SK-N-MC (cell line): Measurements from ENCODE around the gene ADI1.

Experiments used
- DNase-seq: peaks from one replicate; pipeline ENCODE4 v3.0.0-alpha.2; 2011; ENCODE audit warnings: low read depth, low spot score
- H3K27ac ChIP-seq: fragments of 200-600 bp; sonication (generic); 2 replicates; pipeline ENCODE4 v1.5.1; 2016; ENCODE audit warnings: mixed run types
- H3K36me3 ChIP-seq: fragments of 200-600 bp; sonication (generic); 2 replicates; pipeline ENCODE4 v1.6.1; 2017; ENCODE audit warnings: antibody characterized with exemption, low read length, mixed read lengths; ENCODE audit not compliant: insufficient read depth
- H3K4me3 ChIP-seq: fragments of 200-600 bp; sonication (generic); 2 replicates; pipeline ENCODE4 v1.5.1; 2016
- H3K9ac ChIP-seq: fragments of 200-600 bp; sonication (generic); 2 replicates; pipeline ENCODE4 v1.8.0; 2017; ENCODE audit warnings: mixed run types, mixed read lengths; ENCODE audit not compliant: insufficient read length
- H3K9me3 ChIP-seq: fragments of 200-600 bp; sonication (generic); 2 replicates; pipeline ENCODE4 v1.6.1; 2017; ENCODE audit warnings: low read depth, mild to moderate bottlenecking, antibody characterized with exemption, low read length, moderate library complexity, mixed read lengths
- EZH2 ChIP-seq: fragments of 200-600 bp; sonication (generic); IDR thresholded peaks from one replicate; pipeline ENCODE4 v1.6.1; 2017; ENCODE audit warnings: antibody characterized with exemption
- FOXP2 ChIP-seq: optimal IDR thresholded peaks from 2 replicates; pipeline ENCODE3; 2011; ENCODE audit warnings: mild to moderate bottlenecking, moderate library complexity; ENCODE audit not compliant: insufficient read depth; ENCODE audit errors: extremely low read length, control extremely low read depth
- POLR2AphosphoS5 ChIP-seq: IDR thresholded peaks from 2 replicates; pipeline ENCODE4 v1.6.1; 2012; ENCODE audit warnings: mild to moderate bottlenecking, low read depth, low read length, borderline replicate concordance

The ADI1 gene

DNA sequence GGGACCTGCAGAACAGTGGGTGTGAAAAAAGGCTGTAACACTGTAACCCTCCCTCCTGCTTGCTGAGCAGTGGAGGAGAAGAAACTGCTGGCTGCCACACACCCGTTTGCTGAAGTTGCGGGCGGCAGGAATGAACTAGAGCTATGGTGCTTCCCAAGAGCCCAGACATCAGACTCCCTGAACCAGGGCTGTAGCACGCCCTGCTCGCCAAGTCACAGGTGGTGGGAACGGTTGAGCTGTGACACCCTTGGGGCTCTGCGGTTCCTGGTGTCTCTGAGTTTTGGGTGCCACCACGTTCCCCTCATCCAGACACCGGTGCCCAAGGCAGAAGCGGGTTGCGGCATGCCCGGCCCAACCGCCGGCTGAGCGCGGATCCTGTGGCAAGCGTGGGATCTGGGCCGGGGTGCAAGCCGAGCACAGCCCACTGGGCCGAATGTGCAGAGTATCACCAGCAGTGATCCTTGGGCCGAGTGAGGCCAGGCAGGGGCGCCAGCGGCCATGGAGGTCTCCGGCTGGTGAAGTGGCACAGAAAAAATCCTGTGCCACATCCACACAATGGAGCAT is 15.0 kb upstream of the ADI1 start:
- Histone ChIP-seq H3K9me3 (no peaks in the 10 kb centered on the region), H3K36me3 (0 out of 2 replicates have a peak, but pooled peaks cover under 1% of the 10 kb centered on the region), H3K4me3 (no peak overlapping the region), H3K9ac (no peak overlapping the region), H3K27ac (no peak overlapping the region)
- no peak for DNase-seq
- TF ChIP-seq POLR2AphosphoS5 (no peak), FOXP2 (no peak), EZH2 (no peak)

DNA sequence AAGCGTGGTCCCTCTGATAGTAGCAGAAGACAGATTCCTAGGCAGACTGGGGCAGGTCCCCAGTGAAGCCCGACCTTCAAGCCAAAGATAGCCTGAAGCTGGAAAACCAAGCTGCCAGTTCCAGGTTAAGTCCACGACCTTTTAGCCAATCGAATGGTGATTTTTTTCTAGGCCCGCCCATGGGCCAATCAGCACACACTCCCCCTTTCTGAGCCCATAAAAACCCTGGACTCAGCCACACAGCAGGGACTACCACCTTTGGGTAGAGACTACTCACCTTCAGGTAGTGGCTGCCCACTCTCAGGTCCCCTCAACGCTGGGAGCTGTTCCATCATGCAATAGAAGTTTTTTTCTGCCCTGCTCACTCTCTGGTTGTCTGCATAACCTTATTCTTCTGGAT is 14.5 kb upstream of the ADI1 start:
- Histone ChIP-seq H3K36me3 (no peaks in the 10 kb centered on the region), H3K9ac (no peak overlapping the region), H3K27ac (no peak overlapping the region), H3K4me3 (no peak overlapping the region), H3K9me3 (no peaks in the 10 kb centered on the region)
- TF ChIP-seq EZH2, result no peak
- no peak for TF ChIP-seq POLR2AphosphoS5
- no peak for TF ChIP-seq FOXP2
- DNase-seq, result no peak

DNA sequence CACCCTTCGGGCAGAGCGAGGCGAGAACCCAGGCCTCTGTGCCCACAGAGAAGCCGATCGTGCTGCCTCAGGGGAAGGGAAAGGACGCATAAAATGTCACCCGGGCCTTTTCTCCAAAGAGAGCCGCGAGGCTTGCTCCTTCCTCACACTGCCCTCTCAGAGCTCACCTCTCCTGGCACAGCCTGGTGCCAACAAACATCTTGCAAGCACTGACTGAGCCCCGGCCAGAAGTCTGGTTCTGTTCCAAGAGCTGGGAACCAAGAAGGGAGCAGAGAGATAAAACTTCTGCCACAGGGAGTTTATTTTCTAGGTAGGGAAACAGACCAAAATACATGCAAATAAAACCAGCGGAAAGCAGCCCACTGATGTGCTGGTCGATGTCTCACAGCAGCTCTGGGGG is 13.6 kb upstream of the ADI1 start:
- Histone ChIP-seq H3K36me3 (no peaks in the 10 kb centered on the region), H3K4me3 (no peak overlapping the region), H3K9ac (no peak overlapping the region), H3K9me3 (no peaks in the 10 kb centered on the region), H3K27ac (no peak overlapping the region)
- no peak for TF ChIP-seq POLR2AphosphoS5
- no peak for TF ChIP-seq FOXP2
- TF ChIP-seq EZH2, result no peak
- DNase-seq, result no peak

DNA sequence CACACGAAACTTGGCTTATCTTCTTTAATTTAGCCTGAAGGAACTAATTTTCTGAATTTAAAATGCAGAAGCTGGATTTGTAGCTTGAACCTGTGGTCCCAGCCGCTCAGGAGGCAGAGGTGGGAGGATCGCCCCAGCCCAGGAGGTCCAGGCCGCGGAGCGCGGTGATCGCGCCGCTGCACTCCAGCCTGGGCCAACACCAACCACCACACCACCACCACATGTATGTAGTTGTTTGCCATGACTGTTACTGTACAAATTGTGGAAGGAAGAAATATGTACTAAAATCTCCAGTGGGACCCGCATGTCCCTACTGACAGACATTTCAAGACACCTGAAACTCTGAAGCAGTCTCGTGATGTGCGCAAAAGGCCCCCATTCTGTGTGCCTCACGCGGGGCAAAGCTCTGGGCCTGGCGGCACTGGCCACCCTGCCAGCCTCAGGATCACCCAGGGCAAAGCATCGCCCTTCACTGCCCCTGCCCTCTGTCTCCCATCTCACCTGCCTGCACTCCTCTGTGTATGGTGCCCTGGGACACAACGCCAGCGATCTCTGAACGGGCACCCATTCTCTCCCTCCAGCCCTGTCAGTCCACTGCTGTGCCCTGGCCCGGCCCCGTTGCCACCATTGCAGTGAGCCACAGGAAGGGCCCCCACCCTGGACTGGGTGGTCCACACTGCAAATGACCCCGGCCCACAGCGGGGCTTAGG is 10.1 kb upstream of the ADI1 start:
- Histone ChIP-seq H3K9me3 (no peaks in the 10 kb centered on the region), H3K36me3 (no peaks in the 10 kb centered on the region), H3K9ac (no peak overlapping the region), H3K4me3 (no peak overlapping the region), H3K27ac (no peak overlapping the region)
- no peak for DNase-seq
- TF ChIP-seq POLR2AphosphoS5 (no peak), FOXP2 (no peak), EZH2 (no peak)

DNA sequence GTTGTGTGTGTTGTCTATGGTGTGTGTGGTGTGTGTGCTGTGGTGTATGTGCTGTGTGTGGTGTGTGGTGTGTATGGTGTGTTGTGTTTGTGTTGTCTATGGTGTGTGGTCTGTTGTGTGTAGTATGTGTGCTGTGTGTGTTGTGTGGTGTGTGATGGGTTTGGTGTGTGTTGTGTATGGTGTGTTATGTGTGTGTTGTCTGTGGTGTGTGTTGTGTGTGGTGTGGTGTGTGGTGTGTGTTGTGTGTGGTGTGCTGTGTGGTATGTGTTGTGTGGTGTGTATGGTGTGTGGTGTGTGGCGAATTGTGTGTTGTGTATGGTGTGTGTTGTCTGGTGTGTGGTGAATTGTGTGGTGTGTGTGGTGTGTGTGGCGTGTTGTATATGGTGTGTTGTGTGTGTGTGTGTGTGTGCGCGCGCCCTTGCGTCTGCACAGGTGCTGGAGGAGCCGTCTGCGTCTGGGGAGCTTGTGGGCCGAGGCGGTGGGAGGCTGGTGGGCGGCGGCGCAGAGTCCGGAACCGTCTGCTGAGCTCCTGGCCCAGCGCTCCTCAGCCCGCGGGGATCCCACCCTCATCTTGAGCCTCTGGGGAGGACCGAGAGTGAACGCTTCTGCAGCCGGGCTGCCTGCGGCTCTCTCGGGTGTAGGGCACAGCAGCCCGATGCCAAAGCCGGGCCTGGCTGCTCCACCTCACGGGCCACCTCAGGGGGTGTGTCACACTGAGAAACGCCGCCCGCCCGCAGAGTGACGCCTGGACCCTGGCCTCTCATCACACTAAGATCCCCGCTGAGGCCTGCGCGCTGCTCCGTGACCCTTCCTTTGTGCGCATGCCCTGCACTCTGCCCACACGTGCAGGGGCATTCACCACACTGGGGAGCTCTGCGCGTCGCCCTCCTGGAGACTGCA is 8.8 kb upstream of the ADI1 start:
- Histone ChIP-seq H3K36me3 (no peaks in the 10 kb centered on the region), H3K4me3 (no peak overlapping the region), H3K9me3 (no peaks in the 10 kb centered on the region), H3K27ac (no peak overlapping the region), H3K9ac (no peak overlapping the region)
- no peak for TF ChIP-seq EZH2
- no peak for TF ChIP-seq FOXP2
- DNase-seq, result no peak

DNA sequence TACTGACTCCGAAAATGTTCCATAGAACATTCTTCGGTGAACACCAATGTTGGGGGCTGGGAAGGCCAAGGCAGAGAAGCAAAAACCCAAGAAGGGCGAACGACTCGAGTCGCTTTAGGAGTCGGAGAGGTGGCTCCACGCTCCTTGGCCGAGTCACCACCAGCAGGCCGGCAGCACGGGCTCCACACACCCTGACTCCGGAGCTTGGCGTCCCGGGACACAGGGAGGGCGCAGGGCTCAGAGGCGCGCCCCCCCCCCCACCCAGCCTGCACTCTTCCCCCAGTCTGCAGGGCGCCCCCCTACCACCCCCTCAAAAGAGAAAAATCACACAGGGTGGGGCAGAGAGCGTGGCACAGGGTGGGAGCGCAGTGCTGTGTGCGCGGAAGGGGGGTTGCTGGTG is 7.5 kb upstream of the ADI1 start:
- no peak overlapping the region for H3K4me3 ChIP-seq
- no peak for TF ChIP-seq EZH2
- TF ChIP-seq FOXP2, result no peak
- TF ChIP-seq POLR2AphosphoS5, result no peak
- DNase-seq, result no peak
- H3K9ac ChIP-seq, result no peak overlapping the region
- no peak overlapping the region for H3K27ac ChIP-seq
- H3K36me3 ChIP-seq, result no peaks in the 10 kb centered on the region
- H3K9me3 ChIP-seq, result no peaks in the 10 kb centered on the region

DNA sequence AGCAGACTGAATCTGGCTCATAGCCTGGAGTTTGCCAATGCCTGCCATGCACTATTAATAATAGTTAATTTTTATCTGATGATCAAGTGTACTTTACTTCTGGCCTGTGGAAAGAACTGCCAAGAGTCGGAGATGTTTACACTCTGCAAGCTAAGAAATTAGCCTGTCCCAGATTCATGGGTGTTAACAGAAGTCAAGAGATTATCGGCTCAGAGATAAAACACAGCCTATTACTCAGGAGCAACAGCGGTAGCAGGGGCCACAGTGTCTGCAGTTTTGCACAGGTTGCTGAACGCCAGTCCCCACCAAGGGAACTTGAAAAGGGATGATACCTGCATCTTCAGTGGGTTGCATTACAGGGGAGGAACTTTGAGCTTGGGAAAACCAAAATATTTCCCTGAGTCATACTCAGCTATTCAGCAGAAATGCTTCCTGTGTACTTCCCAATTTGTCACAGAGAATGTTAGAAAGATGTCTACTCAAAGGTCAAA is 4.3 kb upstream of the ADI1 start:
- no peak overlapping the region for H3K27ac ChIP-seq
- no peak overlapping the region for H3K4me3 ChIP-seq
- no peak overlapping the region for H3K9ac ChIP-seq

DNA sequence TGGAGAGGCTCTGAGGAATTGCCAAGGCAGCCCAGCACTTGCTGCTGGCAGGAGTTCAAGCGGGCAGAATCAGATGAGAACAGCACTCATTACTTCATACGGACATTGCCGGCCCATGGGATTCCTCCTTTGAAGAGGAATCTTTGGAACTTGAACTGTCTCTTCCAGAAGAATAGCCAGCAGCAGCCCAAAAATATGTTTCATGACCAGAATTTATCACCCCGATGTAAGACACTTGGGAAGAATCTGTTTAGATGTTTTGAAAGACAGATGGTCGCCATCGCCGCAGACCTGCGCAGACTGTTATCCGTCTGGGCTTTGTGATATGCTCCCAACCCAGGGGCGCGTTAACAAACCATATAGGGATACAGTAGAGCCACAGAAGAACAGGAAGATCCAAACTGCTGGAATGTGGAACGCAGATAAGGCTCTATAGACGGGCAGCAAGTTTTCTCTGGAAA is 3.7 kb upstream of the ADI1 start:
- H3K27ac ChIP-seq, result no peak overlapping the region
- no peak overlapping the region for H3K4me3 ChIP-seq
- DNase-seq, result no peak
- TF ChIP-seq FOXP2 (no peak), EZH2 (no peak), POLR2AphosphoS5 (no peak)
- no peak overlapping the region for H3K9ac ChIP-seq
- H3K36me3 ChIP-seq, result no peaks in the 10 kb centered on the region
- H3K9me3 ChIP-seq, result no peaks in the 10 kb centered on the region

More for the DNA sequence above, 4.3 kb upstream of the ADI1 start:
- H3K9me3 ChIP-seq, result no peaks in the 10 kb centered on the region
- TF ChIP-seq POLR2AphosphoS5 (no peak), EZH2 (no peak), FOXP2 (no peak)
- H3K36me3 ChIP-seq, result no peaks in the 10 kb centered on the region
- no peak for DNase-seq
